Bone marrow (tissue), 2 donors: Measurements from ENCODE around the gene MYF5.

Source experiments
- DNase-seq, 2 donors: peaks; one replicate each; lab custom pipeline; 2025; lab: John Stamatoyannopoulos, UW

MYF5 gene

DNA sequence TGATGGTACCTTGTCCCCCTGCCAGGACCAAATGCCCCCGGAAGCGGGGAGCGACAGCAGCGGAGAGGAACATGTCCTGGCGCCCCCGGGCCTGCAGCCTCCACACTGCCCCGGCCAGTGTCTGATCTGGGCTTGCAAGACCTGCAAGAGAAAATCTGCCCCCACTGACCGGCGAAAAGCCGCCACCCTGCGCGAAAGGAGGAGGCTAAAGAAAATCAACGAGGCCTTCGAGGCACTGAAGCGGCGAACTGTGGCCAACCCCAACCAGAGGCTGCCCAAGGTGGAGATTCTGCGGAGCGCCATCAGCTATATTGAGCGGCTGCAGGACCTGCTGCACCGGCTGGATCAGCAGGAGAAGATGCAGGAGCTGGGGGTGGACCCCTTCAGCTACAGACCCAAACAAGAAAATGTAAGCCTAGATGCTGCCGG, 8.9 kb upstream of the MYF5 start:
- no peak for DNase-seq

DNA sequence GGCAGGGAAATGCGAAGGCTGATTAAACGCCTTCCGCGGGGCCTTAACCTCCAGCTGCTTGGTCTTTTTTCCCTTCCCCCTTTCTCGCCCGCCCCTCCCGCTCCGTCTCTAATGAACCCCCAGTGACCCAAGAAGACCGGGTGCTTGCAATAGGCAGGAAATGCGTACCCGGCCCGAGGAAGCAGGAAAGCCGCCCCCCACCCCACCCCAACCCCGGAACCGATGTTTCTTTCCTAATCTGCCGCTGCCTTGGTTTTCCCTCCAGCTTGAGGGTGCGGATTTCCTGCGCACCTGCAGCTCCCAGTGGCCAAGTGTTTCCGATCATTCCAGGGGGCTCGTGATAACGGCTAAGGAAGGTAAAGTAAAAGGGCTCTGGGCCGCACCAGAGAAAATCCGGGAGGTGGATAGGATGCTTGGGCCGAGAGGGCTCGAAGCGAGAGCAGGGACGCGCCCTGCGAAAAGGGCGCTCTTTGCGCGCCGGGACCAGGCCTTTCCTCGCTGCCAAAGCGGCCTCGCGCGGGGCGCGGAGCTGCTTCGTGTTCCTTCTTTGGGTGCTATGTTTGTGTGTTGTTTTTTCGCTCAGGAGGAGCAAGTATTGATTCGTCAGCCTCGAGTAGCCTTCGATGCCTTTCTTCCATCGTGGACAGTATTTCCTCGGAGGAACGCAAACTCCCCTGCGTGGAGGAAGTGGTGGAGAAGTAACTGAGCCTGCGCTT, 8.3 kb upstream of the MYF5 start:
- DNase-seq = no peak

DNA sequence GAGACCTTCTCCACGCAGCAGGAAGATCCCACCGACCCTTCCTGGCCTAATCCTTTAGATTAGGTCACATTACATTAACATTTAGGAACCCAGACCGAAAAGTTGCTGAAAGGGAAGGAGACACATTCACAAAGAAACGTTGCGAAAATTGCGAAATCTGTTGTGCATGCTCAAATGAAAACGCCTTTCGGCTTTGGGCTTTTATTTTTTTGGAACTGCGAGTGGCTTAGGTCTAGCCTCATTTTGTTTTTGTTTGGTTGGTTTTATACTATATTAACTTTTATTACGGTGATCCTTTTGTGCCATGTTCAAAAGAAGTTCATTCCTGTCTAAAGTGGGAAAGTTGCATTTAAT, 7.8 kb upstream of the MYF5 start:
- no peak for DNase-seq

DNA sequence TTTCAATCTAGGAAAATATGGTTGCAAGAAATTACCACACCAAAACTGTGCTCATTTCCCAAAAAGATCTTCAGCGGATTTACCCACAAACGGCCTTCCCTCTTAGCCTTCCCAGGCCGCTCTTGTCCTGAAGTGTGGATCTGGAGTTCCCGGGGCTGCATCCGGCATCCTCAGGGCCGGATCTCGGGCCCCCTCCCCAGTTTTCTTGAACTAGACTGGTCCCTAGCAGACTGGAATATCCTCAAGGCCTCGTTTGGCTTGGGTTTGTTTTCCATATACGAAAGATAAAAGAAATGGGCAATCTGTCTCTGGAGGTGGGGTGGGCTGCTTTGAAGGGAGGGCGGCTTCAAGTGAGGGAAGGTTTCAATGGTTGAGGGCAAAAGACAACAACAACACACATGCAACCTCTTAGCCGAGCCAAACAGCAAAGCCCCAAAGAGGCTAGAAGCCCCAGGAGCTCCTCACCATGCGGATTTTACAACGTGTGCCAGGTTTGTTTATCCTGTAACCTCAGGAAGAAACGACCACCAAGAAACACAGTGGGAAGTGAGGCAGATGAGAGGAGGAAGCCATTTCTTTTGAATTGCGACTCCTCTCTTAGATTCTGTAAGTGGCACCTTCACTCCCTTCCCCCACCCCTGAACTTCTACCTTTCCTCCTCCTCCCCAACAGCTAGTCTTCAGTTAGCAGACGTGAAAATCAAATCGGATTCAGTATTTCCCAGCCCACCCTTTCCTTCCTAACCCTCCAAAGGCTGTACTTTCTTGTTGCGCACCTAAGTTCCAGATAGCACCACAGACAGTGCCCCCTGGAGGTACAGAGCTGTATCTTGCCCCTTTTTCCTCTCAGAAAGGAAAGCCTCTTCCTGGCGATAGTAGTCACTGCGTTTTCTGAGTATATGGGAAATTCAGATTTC, 6.6 kb upstream of the MYF5 start:
- no peak for DNase-seq

DNA sequence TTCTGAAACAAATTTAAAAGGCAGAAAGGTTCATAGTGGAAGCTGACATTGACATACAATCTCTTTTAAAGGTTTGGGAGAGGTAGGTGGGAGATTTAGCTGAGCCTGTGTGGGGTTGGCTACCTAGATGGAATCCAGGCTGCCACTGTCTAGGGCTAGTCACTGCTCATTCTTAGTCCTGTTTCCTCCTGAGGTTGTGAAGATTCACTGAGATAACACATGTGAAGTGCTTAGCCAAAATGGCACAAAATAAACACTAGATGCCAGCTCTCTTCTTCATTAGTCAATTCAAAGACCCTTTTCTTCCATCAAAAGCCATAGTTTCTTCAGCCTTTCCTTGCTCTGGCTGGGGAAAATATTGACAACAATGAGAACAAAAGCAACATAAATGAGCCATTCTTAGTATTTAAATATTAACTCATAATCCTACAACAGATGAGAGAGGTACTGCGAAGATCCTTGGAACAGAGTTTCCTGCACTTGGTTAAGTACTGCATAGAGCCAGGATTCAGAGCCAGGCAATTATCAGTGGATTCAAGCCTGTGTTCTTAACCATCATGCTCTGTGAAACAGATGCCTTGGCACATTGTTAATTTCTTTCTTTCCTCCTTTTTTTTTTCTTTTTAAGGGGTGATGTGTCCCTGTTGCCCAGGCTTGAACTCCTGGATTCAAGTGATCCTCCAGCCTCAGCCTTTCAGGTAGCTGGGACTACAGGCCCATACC, 5.8 kb upstream of the MYF5 start:
- no peak for DNase-seq

DNA sequence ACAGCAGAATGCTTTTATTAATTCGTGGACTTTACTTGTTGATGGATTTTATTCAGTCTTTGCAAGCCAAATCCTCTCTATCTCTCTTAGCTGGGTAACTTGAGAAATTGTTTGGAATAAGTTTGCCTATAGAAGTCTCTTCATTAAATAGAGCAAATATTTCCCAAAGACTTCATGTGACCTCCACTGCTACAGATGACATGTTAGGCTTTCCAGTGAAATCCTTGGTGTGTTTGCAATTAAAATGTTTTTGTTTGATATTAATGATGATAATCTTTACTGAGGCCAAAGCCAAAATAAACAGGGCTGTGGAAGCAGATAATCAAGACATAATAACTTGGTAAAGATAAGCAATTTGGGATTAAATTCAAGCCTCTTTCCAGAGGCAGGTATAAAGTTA, 4.8 kb upstream of the MYF5 start:
- DNase-seq = no peak

DNA sequence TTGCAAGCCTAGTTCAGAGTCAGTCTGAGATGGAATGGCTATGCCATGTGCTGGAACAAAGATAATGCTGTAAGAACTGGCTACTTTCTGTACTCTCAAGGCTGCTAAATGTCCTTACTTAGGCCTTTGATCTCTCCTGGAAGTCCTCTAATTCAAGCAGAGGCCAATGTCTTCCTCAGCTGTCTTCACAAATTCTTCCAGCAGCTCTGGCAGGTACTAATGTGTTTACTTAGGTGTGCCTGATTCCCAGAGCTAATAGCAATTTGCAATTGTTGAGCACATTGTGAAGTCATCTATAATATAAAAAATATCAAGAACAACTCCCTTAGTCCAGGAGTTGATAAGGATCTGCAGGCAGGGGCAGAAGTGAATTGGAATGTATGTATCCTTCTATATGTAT, 3.8 kb upstream of the MYF5 start:
- no peak for DNase-seq

DNA sequence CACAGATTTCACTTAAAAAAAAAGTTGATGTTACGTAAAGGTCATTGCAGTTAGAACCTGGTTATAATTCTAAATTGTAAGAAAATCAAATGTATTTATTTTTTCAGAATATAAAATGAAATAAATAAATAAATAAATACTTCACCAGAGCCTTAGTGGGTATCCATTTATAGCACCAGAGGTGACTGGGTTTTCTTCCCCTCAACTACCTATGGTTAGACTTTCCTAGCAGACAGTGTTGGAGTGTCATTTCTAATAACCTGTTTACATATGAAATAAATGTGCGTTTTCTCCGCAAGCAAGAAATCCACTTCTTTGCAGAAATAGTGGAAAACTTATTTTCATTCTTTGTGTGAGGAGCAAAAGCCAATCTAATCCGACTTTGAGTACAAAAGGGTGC, 3.3 kb upstream of the MYF5 start:
- DNase-seq = no peak

DNA sequence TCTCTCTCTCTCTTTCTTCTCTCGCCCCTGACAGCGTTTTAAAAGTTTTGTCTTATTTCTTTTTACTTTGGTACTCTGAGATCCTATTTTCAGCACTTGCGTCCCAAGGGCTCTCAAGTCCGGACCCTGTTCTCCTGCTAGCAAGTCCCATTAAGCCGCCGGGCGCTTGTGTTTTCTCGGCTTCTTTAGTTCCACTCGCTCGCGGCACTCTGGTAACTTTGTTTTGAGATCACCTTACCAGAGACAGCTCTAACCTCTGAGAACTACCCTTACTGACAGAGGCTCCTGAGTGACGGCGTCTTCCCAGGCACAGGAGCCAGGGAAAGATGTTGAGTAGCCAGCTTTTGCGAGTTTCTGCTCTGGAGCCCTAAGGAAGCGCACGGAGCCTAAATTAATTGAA, 2.7 kb upstream of the MYF5 start:
- no peak for DNase-seq

DNA sequence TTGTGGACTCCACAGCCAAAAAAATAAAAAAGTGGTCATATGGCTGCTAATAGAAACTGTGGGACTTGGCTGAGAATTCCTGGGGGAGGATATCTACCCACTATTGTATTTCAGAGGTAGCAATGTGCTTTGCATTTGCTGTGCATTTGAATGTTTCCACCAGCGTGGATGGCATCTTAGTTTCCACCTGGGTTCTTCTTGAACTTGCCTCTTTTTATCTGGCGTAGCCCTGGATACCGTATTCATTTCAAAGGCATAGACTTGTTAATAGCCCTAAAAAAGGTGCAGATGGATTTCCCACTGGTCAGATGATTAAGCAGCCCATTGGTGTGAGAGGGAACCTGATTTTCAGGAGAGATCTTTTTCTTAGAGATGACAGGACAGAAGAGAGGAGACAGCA, 1.9 kb upstream of the MYF5 start:
- DNase-seq = no peak

DNA sequence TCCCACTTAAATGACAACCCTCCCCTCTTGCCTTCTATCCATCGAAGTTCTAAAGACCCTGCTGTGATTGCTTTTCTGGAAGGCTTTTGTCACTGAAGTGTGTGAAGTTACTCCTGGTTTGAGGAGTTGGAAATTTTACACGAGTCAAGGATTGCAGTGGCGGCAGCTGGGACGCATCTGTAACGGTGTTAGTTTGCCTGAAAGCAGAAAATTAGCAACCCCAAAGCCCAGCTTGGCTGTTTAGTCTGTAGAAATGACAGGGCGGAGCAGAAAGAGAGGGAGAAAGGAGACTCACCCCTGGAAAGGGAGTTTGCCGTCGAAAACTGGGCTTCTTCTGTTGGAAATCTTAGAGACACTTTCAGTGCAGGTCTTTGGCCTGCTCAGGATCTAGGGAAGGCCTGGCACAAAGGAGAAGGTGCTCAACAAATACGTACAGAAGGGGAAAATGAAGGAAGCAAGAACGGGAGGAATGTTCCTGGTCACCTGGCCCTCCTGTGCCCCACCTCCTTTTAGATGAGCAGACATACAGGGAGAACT, 931 bp upstream of the MYF5 start:
- no peak for DNase-seq

DNA sequence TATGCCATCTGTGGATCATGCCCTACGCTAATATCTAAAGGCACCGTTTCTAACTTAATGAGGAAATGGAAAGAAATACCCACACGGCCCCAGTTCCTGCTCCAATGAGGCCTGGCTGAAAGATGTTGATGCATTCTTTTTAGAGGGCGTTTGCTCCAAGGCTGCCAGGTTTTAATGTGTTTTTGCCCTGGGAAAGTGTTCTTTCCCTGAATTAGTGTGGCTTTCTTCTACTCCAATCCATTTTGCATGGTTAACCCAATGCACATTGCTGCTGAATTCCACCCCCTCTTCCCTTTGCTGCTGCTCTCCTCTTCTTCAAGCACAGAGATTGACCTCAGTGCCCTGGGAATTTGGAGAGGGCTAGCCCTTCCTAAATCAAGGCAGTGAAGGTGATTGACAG, 1.1 kb downstream of the MYF5 start:
- DNase-seq = no peak

DNA sequence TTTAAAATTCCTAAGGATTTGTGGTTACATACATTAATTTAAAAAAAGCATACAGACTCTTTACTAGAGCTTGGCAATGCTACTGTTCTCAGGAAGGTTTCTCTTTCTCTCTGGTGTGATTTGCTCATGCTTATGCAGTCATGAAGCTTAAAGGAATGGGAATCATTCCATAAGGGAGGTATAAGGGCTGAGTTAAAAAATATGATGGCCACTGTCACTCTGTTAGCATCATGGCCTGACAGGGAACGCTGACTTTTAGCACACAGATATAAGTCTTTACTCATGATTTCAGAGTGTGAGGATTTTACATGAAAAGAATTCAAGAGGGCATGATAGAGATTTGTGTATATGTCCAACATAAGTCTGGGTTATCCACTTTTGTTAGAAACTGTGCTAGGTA, 3.8 kb downstream of the MYF5 start:
- DNase-seq = no peak

DNA sequence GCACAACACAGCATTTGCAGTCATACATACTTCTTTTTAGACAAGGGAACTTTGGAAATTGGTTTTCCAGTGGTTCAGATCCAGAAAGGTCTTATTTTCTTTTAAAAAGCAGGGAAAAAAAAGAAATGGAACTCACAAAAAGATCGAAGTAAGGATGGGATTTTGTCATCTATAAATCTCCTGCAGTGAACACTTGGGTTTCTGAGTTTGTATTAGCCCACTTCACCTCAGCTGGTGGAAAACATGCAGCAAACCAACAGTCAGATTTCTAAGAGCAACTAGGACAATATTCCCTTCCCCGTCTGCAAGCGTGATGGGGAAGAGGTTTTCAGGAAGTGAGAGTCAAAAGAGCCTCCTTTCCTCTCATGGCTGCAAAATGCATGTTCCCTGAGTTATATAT, 4.6 kb downstream of the MYF5 start:
- DNase-seq = no peak

DNA sequence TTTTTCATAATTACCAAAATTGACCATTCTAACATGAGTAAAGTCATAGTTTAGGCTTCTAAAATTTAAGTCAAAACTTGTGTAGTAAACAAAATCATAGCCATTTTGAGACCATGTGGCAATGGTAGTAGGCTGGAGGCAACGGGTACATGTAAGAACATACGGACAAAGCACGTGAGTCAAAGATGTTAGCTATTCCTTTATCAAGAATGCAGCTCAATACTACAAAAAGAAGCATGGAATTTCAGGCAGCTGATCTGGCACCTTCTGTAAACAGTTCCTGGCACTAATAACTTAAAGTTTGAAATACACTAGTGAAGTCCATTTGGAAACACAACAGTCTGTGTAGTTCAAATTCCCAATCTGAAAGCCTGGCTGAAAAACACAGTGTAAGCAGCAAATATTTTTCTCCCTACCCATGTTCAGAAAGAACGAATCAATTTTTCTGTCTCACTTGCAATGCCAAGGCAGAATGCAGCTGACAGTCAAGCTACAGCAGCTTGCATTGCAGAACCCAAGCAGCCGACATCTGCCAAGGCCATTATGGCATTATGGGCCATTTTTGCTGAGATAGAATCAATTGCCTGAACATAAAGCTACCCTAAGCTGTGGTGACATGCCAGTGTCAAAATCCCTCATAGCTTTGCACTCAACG, 29.3 kb downstream of the MYF5 start:
- DNase-seq = no peak

DNA sequence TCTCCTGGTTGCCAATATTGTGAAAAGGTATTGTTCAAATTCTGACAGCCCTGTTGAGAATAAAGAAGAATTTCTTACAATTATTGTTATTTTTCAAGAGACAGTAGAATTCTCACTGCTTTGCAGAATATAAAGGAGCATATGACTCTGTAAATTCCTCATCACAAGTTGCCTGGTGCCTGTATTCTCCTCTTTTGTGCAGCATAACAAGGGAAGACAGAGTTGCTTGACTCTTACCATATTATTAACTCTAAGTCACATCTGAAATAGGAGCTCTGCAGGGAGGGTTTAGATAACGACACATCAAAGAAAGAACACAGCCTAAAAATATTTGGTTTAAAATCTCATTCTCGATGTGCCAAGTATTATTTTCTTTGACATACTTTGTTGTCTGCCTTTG, 31.1 kb downstream of the MYF5 start:
- DNase-seq = no peak

DNA sequence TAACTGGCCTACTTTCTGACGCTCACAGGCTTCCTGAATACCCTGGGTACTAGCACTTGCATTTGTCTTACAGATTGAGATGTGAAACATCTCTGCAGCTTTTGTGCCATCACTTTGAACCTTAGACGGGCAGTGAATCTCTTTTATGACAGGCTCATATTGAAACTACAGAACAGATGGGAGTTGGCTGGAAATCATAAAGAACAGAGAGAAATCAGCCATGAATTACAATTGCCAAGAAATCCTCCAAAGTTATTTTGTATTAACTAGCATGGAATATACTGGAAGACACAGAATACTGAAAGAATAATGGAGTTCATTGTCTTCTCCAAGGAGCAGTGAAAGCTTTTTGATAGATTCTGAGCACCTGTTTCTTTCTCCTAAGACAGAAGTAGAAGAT, 32.7 kb downstream of the MYF5 start:
- DNase-seq = no peak

DNA sequence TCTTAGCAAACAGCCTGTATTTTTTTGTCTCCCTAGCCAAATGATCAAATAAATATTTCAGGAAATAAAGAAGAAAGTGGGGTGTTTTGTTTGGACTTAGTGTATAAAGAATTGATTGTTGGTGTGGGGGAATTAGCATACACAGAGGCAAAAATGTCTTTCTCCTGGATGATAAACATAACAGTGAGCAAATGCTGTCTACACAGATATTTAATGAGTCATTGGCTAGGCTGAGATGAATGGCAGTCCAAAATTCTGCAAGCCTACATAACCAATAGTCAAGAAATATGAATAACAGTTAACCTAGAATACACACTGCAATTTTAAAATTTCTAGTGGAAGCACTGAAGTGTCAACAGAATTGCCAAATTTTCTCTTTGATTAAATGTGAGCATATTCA, 35.8 kb downstream of the MYF5 start:
- DNase-seq = no peak

DNA sequence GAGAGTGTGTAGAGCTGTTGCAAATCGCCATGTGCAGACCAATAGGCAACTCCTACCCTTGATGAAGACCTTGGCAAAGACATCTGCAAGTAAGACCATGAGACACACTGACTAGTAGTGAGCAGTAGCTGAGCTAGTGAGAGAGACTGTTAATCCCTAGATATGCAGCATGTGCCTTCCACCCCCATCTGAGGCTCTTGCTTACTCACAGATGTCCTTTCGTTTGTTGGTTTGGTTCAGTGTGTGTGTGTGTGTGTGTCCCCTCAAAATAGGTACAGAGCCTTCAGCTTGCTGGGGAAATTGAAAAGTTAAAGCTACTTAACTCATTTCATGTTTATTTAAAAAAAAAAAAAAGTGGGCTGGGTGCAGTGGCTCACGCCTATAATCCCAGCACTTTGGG, 37.6 kb downstream of the MYF5 start:
- no peak for DNase-seq

DNA sequence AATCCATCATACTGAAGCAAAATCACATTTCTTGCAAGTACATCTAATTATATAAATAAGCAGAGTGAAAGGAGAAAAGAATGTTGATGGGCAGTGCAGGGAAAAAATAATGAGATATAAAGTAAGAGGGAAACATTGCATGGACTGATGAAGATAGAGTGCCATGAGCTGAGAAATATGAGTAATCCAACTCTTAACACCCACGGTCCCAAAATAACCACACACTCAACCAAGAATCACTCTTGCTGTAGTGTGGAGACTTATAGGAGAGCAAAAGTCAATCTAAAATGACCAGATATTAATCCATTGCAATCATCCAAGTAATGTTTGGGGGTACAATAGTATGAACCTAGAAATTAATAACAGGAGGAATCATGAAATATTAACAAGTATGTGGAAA, 40.2 kb downstream of the MYF5 start:
- no peak for DNase-seq

DNA sequence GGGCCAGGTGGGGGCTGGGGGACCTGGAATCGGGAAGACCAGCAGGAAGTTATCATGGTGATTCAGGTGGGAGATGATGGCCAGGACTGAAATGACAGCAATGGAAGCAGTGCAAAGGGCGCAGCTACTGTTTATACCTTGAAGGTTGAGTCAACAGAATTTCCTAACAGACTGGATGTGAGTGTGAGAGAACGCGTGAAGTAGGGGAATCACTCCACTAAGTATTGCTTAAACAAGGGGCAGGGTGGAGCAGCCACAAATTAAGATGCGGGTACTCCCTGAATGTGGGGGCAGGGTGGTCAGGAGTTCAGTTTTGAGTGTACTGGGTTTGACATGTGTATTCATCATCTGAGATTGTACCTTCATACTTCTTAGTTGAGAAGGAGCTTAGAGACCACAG, 45.1 kb downstream of the MYF5 start:
- no peak for DNase-seq

DNA sequence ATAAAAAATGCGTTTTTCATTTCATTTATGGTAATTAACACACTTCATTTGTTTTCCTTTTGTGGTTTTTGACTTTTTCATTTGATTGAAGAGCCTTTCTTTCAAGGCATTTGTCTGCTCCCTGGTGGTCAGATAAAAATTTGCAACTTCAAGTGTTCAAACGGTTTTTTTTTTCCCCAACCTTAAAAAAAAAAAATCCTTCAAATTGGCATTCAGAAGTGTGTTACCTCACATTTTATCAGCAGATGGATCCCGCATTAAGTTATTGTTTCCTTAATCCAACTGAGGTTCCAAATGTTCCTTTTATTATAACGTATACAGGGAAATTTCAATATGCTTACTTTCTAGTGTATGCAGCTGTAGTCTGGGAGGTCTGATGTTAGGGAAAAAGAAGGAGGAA, 47.2 kb downstream of the MYF5 start:
- no peak for DNase-seq
